ENCODE data around the gene FMR1.

FMR1 gene

GRCh38 chrX:147916375-147916968 is 4.8 kb downstream of the FMR1 start:
- no peak for DNase-seq (ENCODE audit: low read depth, low spot score)

GRCh38 chrX:147917700-147918695 is 6.3 kb downstream of the FMR1 start:
- no peak for DNase-seq (ENCODE audit: low read depth, low spot score)

GRCh38 chrX:147920161-147920666 is 8.5 kb downstream of the FMR1 start:
- no peak for DNase-seq (ENCODE audit: low read depth, low spot score)

- DNase-seq (ENCODE audit: low read depth, low spot score), result no peak
These were observed 11.9 kb downstream of the FMR1 start for GRCh38 chrX:147923605-147924004.

GRCh38 chrX:147927256-147927655 is 15.5 kb downstream of the FMR1 start:
- DNase-seq (ENCODE audit: low read depth, low spot score), result no peak

- DNase-seq (ENCODE audit: low read depth, low spot score), result no peak
These were observed 22.1 kb downstream of the FMR1 start for GRCh38 chrX:147933815-147934214.

GRCh38 chrX:147935156-147935758 is 23.5 kb downstream of the FMR1 start:
- no peak for DNase-seq (ENCODE audit: low read depth, low spot score)

- DNase-seq (ENCODE audit: low read depth, low spot score), result no peak
These were observed 33.6 kb downstream of the FMR1 start for GRCh38 chrX:147945286-147945685.

- DNase-seq (ENCODE audit: low read depth, low spot score), result no peak
These were observed 36.8 kb downstream of the FMR1 start for GRCh38 chrX:147948531-147948930.

- DNase-seq (ENCODE audit: low read depth, low spot score), result no peak
These were observed 38.6 kb downstream of the FMR1 start for GRCh38 chrX:147950352-147950751.

GRCh38 chrX:147953976-147954375 is 42.3 kb downstream of the FMR1 start:
- DNase-seq (ENCODE audit: low read depth, low spot score), result no peak

- no peak for DNase-seq (ENCODE audit: low read depth, low spot score)
These were observed 45.6 kb downstream of the FMR1 start for GRCh38 chrX:147957291-147957690.

GRCh38 chrX:147958291-147958690 is 46.6 kb downstream of the FMR1 start:
- no peak for DNase-seq (ENCODE audit: low read depth, low spot score)

GRCh38 chrX:147960722-147961121 is 49.0 kb downstream of the FMR1 start:
- DNase-seq (ENCODE audit: low read depth, low spot score), result no peak

GRCh38 chrX:147962476-147962875 is 50.8 kb downstream of the FMR1 start:
- DNase-seq (ENCODE audit: low read depth, low spot score), result no peak

GRCh38 chrX:147978931-147979330 is 67.2 kb downstream of the FMR1 start:
- no peak for DNase-seq (ENCODE audit: low read depth, low spot score)

GRCh38 chrX:147981038-147981752 is 69.5 kb downstream of the FMR1 start, which contains the start of gene FMR1NB:
Gene FMR1NB, plus strand, starts transcription at chrX:147981337. Its CDS starts 66 bp downstream, at chrX:147981403.
- DNase-seq (ENCODE audit: low read depth, low spot score), result no peak
